Mucosa of rectum (tissue), 2 donors: Measurements from ENCODE around the gene KIR2DL1.
"Not testable (repeated sequence)": the region's sequence is repeated elsewhere in the genome, so short reads cannot be mapped to it uniquely, and the experiment has no call there.

Experiments
- H3K27ac ChIP-seq, 2 donors: one replicate each; pipeline ENCODE4 v1.7.0; 2013; ENCODE audit warnings: inconsistent platforms in 2 of 2, low read depth in 2 of 2, low read length in 2 of 2
- H3K27me3 ChIP-seq, 2 donors: one replicate each; pipeline ENCODE4 v1.7.0; 2013; ENCODE audit warnings: low read length in 2 of 2; ENCODE audit not compliant: control insufficient read depth in 2 of 2, insufficient read depth in 2 of 2
- H3K36me3 ChIP-seq, 2 donors: one replicate each; pipeline ENCODE4 v1.7.0; 2013; ENCODE audit warnings: low read length in 2 of 2; ENCODE audit not compliant: control insufficient read depth in 2 of 2, insufficient read depth in 2 of 2
- H3K4me1 ChIP-seq, 2 donors: one replicate each; pipeline ENCODE4 v1.7.0; 2013; ENCODE audit warnings: low read length in 2 of 2, mild to moderate bottlenecking in 1 of 2; ENCODE audit not compliant: control insufficient read depth in 2 of 2, insufficient read depth in 2 of 2
- H3K4me3 ChIP-seq, 2 donors: one replicate each; pipeline ENCODE4 v1.7.0; 2013; ENCODE audit warnings: low read length in 2 of 2
- H3K9ac ChIP-seq, 2 donors: one replicate each; pipeline ENCODE4 v1.7.0; 2013; ENCODE audit warnings: low read length in 2 of 2, low read depth in 1 of 2, mild to moderate bottlenecking in 1 of 2
- H3K9me3 ChIP-seq, 2 donors: one replicate each; pipeline ENCODE4 v1.7.0; 2013; ENCODE audit warnings: low read length in 2 of 2; ENCODE audit not compliant: control insufficient read depth in 2 of 2
- donor health status: healthy.
- donor health status: Normal muscosa, but diverticular disease.

KIR2DL1 gene

GRCh38 chr19:54769646-54770045, at the start of gene KIR2DL1:
Gene KIR2DL1, plus strand, starts transcription at chr19:54769793. Its CDS starts 58 bp downstream, at chr19:54769851.
- H3K9me3 ChIP-seq, H3K27ac ChIP-seq, H3K4me3 ChIP-seq, H3K9ac ChIP-seq, H3K36me3 ChIP-seq, H3K4me1 ChIP-seq, H3K27me3 ChIP-seq: not testable (repeated sequence)

- Histone ChIP-seq H3K27me3 (peaks cover 0 to 2% of the 10 kb centered on the region in 2 donors), H3K9me3 (peaks cover 2 to 3% of the 10 kb centered on the region in 2 donors), H3K4me1 (no peaks in the 10 kb centered on the region), H3K27ac (no peak within 1 kb of the TSS), H3K9ac (no peak within 1 kb of the TSS), H3K4me3 (no peak within 1 kb of the TSS), H3K36me3 (no peaks in the 10 kb centered on the region)
These were observed 45.5 kb upstream of the KIR2DL1 start, which contains the start of gene KIR3DL3 for GRCh38 chr19:54724142-54724541. Gene KIR3DL3, plus strand, starts transcription at chr19:54724442. Its CDS starts 55 bp downstream, at chr19:54724497.

- Histone ChIP-seq H3K27me3 (peaks cover 0 to 2% of the 10 kb centered on the region in 2 donors), H3K4me1 (no peaks in the 10 kb centered on the region), H3K4me3 (no peak overlapping the region), H3K9me3 (peaks cover 2 to 3% of the 10 kb centered on the region in 2 donors), H3K36me3 (no peaks in the 10 kb centered on the region), H3K9ac (no peak overlapping the region), H3K27ac (no peak overlapping the region)
These were observed 44.9 kb upstream of the KIR2DL1 start for GRCh38 chr19:54724644-54725043.

GRCh38 chr19:54725321-54725720, 44.3 kb upstream of the KIR2DL1 start:
- Histone ChIP-seq H3K36me3 (no peaks in the 10 kb centered on the region), H3K9ac (no peak overlapping the region), H3K9me3 (peaks cover 2 to 3% of the 10 kb centered on the region in 2 donors), H3K4me3 (no peak overlapping the region), H3K27me3 (peaks cover 0 to 2% of the 10 kb centered on the region in 2 donors), H3K4me1 (no peaks in the 10 kb centered on the region), H3K27ac (no peak overlapping the region)

- H3K27ac ChIP-seq: no peak overlapping the region
- no peaks in the 10 kb centered on the region for H3K36me3 ChIP-seq
- peaks cover 0 to 2% of the 10 kb centered on the region in 2 donors for H3K27me3 ChIP-seq
- H3K4me3 ChIP-seq: no peak overlapping the region
- no peak overlapping the region for H3K9ac ChIP-seq
- no peaks in the 10 kb centered on the region for H3K9me3 ChIP-seq
- H3K4me1 ChIP-seq: no peaks in the 10 kb centered on the region
These were observed 42.0 kb upstream of the KIR2DL1 start for GRCh38 chr19:54727562-54727961.

- Histone ChIP-seq H3K9ac (no peak overlapping the region), H3K36me3 (no peaks in the 10 kb centered on the region), H3K4me1 (no peaks in the 10 kb centered on the region), H3K27ac (no peak overlapping the region), H3K4me3 (no peak overlapping the region), H3K9me3 (no peaks in the 10 kb centered on the region), H3K27me3 (peaks cover 0 to 2% of the 10 kb centered on the region in 2 donors)
These were observed 41.4 kb upstream of the KIR2DL1 start for GRCh38 chr19:54728167-54728566.

- Histone ChIP-seq H3K4me3 (no peak overlapping the region), H3K27me3 (peaks cover 0 to 2% of the 10 kb centered on the region in 2 donors), H3K9me3 (no peaks in the 10 kb centered on the region), H3K9ac (no peak overlapping the region), H3K27ac (no peak overlapping the region), H3K4me1 (no peaks in the 10 kb centered on the region), H3K36me3 (no peaks in the 10 kb centered on the region)
These were observed 40.0 kb upstream of the KIR2DL1 start for GRCh38 chr19:54729416-54730188.

- Histone ChIP-seq H3K27me3 (peaks cover 0 to 2% of the 10 kb centered on the region in 2 donors), H3K9me3 (no peaks in the 10 kb centered on the region), H3K4me3 (no peak overlapping the region), H3K4me1 (no peaks in the 10 kb centered on the region), H3K27ac (no peak overlapping the region), H3K36me3 (no peaks in the 10 kb centered on the region), H3K9ac (no peak overlapping the region)
These were observed 38.4 kb upstream of the KIR2DL1 start for GRCh38 chr19:54731191-54731590.

- H3K27ac ChIP-seq, H3K36me3 ChIP-seq, H3K27me3 ChIP-seq, H3K4me1 ChIP-seq, H3K9me3 ChIP-seq, H3K4me3 ChIP-seq, H3K9ac ChIP-seq: not testable (repeated sequence)
These were observed 31.3 kb upstream of the KIR2DL1 start, which contains the start of gene KIR2DL3 for GRCh38 chr19:54738306-54738705. Gene KIR2DL3, plus strand, starts transcription at chr19:54738513. Its CDS starts 33 bp downstream, at chr19:54738546.

- no peaks in the 10 kb centered on the region for H3K4me1 ChIP-seq
- no peaks in the 10 kb centered on the region for H3K27me3 ChIP-seq
- H3K9me3 ChIP-seq: no peaks in the 10 kb centered on the region
- no peak overlapping the region for H3K4me3 ChIP-seq
- no peak overlapping the region for H3K9ac ChIP-seq
- H3K36me3 ChIP-seq: no peaks in the 10 kb centered on the region
- no peak overlapping the region for H3K27ac ChIP-seq
These were observed 30.9 kb upstream of the KIR2DL1 start for GRCh38 chr19:54738715-54739114.
